HEK293 (cell line): Measurements from ENCODE around the gene VPS4A.

Experiments used
- BCL11A ChIP-seq: fragments of 450-650 bp; formaldehyde crosslinking; IDR thresholded peaks from 2 replicates; pipeline ENCODE4 v1.5.1; 2016; ENCODE audit warnings: low read depth, missing biosample characterization, missing genetic modification characterization
- OVOL3 ChIP-seq: fragments of 450-650 bp; formaldehyde crosslinking; IDR thresholded peaks from 2 replicates; pipeline ENCODE4 v1.5.1; 2016; ENCODE audit warnings: missing biosample characterization, missing genetic modification characterization
- YY1 ChIP-seq: fragments of 450-650 bp; formaldehyde crosslinking; IDR thresholded peaks from 2 replicates; pipeline ENCODE4 v1.5.1; 2018; ENCODE audit warnings: missing biosample characterization, missing genetic modification characterization
- ZBTB17 ChIP-seq: fragments of 450-650 bp; formaldehyde crosslinking; IDR thresholded peaks from 2 replicates; pipeline ENCODE4 v1.5.1; 2016; ENCODE audit warnings: missing biosample characterization, missing genetic modification characterization
- ZNF132 ChIP-seq: fragments of 450-650 bp; formaldehyde crosslinking; IDR thresholded peaks from 2 replicates; pipeline ENCODE4 v1.5.1; 2017; ENCODE audit warnings: missing biosample characterization, missing genetic modification characterization, borderline replicate concordance
- ZNF211 ChIP-seq: fragments of 450-650 bp; formaldehyde crosslinking; IDR thresholded peaks from 2 replicates; pipeline ENCODE4 v1.5.1; 2016; ENCODE audit warnings: low read depth, missing biosample characterization, missing genetic modification characterization
- ZNF302 ChIP-seq: fragments of 450-650 bp; formaldehyde crosslinking; IDR thresholded peaks from 2 replicates; pipeline ENCODE4 v1.5.1; 2016; ENCODE audit warnings: missing biosample characterization, missing genetic modification characterization, low read depth
- ZNF792 ChIP-seq: fragments of 450-650 bp; formaldehyde crosslinking; IDR thresholded peaks from 2 replicates; pipeline ENCODE4 v1.5.1; 2016; ENCODE audit warnings: missing biosample characterization, missing genetic modification characterization
- TF ChIP-seq, protein P1 (sequence below): fragments of 450-650 bp; formaldehyde crosslinking; IDR thresholded peaks from 2 replicates; pipeline ENCODE4 v1.5.1; 2016; ENCODE audit warnings: missing biosample characterization, missing genetic modification characterization
- TF ChIP-seq, protein P2 (sequence below): fragments of 450-650 bp; formaldehyde crosslinking; IDR thresholded peaks from 2 replicates; pipeline ENCODE4 v1.5.1; 2016; ENCODE audit warnings: missing biosample characterization, missing genetic modification characterization, low read depth
- TF ChIP-seq, protein P3 (sequence below): fragments of 450-650 bp; formaldehyde crosslinking; optimal IDR thresholded peaks from 2 replicates; pipeline ENCODE3; 2016; ENCODE audit warnings: missing biosample characterization, mild to moderate bottlenecking, missing genetic modification characterization

DNA sequence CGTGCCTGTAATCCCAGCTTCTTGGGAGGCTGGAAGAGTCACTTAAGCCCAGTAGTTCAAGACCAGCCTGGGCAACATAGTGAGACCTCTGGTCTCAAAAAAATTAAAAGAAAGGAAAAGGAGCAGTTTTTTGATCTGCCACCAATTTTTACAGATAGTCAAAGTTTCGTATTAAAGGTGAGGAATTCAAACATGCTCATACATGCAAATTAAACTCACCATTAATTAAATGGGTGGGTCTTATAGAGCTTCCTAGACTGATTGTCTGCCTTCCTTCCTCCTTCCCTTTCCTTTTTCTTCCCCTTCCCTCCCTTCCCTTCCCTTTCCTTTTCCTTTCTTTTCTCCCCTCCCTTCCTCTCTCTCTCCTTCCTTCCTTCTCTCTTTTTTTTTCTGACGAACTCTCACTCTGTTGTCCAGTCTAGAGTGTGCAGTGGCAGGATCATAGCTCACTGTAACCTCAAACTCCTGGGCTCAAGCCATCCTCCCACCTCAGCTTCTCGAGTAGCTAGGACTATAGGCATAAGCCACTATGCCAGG, 36.4 kb upstream of the VPS4A start:
- TF ChIP-seq, protein P1, sequence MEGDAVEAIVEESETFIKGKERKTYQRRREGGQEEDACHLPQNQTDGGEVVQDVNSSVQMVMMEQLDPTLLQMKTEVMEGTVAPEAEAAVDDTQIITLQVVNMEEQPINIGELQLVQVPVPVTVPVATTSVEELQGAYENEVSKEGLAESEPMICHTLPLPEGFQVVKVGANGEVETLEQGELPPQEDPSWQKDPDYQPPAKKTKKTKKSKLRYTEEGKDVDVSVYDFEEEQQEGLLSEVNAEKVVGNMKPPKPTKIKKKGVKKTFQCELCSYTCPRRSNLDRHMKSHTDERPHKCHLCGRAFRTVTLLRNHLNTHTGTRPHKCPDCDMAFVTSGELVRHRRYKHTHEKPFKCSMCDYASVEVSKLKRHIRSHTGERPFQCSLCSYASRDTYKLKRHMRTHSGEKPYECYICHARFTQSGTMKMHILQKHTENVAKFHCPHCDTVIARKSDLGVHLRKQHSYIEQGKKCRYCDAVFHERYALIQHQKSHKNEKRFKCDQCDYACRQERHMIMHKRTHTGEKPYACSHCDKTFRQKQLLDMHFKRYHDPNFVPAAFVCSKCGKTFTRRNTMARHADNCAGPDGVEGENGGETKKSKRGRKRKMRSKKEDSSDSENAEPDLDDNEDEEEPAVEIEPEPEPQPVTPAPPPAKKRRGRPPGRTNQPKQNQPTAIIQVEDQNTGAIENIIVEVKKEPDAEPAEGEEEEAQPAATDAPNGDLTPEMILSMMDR = no peak
- no peak for TF ChIP-seq ZNF792
- TF ChIP-seq ZBTB17 = no peak
- TF ChIP-seq, protein P2, sequence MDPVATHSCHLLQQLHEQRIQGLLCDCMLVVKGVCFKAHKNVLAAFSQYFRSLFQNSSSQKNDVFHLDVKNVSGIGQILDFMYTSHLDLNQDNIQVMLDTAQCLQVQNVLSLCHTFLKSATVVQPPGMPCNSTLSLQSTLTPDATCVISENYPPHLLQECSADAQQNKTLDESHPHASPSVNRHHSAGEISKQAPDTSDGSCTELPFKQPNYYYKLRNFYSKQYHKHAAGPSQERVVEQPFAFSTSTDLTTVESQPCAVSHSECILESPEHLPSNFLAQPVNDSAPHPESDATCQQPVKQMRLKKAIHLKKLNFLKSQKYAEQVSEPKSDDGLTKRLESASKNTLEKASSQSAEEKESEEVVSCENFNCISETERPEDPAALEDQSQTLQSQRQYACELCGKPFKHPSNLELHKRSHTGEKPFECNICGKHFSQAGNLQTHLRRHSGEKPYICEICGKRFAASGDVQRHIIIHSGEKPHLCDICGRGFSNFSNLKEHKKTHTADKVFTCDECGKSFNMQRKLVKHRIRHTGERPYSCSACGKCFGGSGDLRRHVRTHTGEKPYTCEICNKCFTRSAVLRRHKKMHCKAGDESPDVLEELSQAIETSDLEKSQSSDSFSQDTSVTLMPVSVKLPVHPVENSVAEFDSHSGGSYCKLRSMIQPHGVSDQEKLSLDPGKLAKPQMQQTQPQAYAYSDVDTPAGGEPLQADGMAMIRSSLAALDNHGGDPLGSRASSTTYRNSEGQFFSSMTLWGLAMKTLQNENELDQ = no peak
- no peak for TF ChIP-seq YY1 (tag by site-specific recombination)
- TF ChIP-seq ZNF211 = no peak
- TF ChIP-seq OVOL3 (tag by site-specific recombination) = no peak
- TF ChIP-seq ZNF132 (tag by site-specific recombination) = no peak
- TF ChIP-seq, protein P3, sequence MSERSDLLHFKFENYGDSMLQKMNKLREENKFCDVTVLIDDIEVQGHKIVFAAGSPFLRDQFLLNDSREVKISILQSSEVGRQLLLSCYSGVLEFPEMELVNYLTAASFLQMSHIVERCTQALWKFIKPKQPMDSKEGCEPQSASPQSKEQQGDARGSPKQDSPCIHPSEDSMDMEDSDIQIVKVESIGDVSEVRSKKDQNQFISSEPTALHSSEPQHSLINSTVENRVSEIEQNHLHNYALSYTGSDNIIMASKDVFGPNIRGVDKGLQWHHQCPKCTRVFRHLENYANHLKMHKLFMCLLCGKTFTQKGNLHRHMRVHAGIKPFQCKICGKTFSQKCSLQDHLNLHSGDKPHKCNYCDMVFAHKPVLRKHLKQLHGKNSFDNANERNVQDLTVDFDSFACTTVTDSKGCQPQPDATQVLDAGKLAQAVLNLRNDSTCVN (tag by site-specific recombination) = no peak
- TF ChIP-seq BCL11A (tag by site-specific recombination) = no peak
- TF ChIP-seq ZNF302 (tag by site-specific recombination) = no peak
